Measurements from ENCODE around the gene FRAS1.
"Not testable (repeated sequence)": the region's sequence is repeated elsewhere in the genome, so short reads cannot be mapped to it uniquely, and the experiment has no call there.

The FRAS1 gene

GRCh38 chr4:78059524-78059889 is 2.4 kb downstream of the FRAS1 start:
- DNase-seq, result peak; percentile 68

GRCh38 chr4:78059938-78060337 is 2.8 kb downstream of the FRAS1 start:
- DNase-seq, result no peak

DNA sequence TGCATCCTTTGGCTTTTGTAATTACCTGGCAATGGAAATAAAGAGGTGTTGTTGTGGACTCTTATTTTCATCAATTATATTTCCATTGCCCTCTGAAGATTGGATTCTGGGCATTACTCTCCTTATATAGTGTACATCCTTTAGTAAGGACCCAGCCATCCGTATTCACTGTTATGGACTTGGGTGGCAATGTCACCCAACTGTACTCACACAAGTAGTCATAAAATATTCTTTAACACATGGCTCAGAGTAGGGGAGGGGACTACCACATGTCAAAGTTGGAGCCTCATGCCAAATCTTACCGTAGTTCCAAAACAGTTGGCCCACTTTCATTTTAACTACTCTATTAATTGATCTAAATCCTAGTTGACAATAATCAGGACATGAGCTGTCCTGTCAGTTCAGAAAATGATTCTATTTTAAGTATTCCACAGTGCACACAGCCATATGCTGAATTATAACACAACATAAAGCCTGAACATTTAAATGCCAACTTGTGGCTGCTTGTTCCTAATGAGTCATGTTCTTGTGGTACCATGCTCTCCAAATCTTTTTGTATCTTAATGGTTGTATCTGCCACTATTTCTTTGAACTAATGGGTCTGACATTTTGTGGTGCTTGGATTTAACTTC is 4.9 kb downstream of the FRAS1 start:
- DNase-seq, result no peak

DNA sequence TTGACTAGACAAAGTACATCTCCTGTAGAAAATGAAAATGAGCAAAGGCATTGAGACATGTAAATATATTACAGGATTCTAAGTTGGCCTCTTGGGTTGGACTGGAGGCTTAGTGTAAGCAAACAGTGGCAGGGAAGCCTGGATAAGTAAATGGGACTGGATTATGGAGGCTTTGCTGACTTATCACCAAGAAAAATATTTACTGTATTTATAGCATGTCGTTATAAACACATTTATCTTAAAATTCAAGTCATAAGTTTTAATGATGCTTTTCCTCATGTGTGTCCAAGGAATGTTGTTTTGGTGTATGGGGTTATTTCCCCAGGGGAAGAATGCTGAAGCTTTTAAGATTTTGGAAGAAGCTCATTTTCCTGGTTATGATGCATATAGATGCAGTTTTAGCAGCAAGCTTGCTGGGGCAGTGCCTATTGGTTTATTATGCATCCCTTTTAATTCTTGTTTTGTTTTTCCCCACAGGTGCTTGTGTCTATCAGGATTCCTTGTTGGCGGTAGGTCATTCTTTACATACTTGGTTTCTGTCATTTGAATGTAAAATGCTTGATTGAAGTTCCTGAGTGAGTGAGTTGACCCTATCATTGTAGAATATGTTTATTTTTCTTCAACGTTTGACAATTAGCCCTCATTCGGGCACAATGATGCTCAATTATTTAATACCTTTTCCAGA is 8.5 kb downstream of the FRAS1 start:
- no peak for DNase-seq

DNA sequence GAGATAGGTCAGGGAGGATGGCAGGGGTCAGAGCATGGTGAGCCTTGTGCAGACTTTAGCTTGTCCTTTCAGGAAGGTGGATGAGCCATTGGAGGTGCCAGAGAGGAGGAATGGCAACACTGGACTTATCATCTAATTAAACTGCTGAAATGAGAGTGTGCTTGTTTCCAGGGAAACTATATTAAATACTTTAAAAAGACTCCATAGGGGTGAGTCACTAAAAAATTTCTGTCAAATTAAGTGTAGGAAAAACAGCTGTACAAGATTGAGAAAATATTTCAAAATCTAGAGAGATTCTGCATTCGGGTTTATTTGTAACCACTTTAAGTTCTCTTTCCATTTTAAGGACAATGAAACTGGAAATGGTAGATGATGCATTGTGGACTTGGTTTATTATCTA is 11.4 kb downstream of the FRAS1 start:
- DNase-seq, result no peak

- DNase-seq, result no peak
Observed at GRCh38 chr4:78069319-78069718, 12.2 kb downstream of the FRAS1 start.

DNA sequence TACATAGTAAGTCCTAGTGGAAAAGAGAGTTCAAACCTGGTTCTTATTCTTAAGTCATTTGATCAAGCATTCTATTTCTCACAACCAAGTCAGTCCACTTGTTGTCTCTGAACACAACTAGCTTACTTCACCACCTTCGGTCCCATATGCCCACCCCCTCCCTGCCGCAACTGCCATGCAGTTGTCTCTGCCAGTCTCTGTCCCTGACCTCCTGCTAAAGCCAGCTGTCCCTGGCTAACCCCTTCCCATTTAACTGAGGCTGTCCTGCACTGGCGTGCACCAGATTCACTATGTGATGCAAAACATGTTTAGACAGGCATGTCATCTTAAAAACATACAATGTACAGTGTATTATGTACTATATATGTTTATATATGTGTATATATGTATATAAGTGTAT is 12.7 kb downstream of the FRAS1 start:
- no peak for DNase-seq

GRCh38 chr4:78070731-78071282 is 13.7 kb downstream of the FRAS1 start:
- DNase-seq, result no peak

- DNase-seq, result no peak
Observed at GRCh38 chr4:78074759-78075158, 17.6 kb downstream of the FRAS1 start.

GRCh38 chr4:78075986-78076385 is 18.9 kb downstream of the FRAS1 start:
- no peak for DNase-seq

DNA sequence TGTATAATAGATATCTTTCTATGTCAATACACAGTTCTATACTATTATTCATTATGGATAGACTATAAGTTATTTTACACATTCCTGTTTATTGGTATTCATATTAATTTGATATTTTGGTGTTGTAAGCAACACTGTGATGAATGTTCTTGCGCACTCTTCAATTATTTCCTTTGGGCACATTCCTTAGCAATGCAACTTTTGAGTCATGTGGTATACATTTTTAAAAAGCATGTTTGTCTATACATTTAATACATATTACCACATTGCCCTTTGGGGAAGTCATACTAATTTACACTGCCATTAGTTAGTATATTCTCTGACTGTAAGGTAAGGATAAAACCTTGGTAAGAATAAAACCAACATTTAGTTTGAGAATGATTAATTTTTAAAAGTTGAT is 21.0 kb downstream of the FRAS1 start:
- DNase-seq, result no peak

DNA sequence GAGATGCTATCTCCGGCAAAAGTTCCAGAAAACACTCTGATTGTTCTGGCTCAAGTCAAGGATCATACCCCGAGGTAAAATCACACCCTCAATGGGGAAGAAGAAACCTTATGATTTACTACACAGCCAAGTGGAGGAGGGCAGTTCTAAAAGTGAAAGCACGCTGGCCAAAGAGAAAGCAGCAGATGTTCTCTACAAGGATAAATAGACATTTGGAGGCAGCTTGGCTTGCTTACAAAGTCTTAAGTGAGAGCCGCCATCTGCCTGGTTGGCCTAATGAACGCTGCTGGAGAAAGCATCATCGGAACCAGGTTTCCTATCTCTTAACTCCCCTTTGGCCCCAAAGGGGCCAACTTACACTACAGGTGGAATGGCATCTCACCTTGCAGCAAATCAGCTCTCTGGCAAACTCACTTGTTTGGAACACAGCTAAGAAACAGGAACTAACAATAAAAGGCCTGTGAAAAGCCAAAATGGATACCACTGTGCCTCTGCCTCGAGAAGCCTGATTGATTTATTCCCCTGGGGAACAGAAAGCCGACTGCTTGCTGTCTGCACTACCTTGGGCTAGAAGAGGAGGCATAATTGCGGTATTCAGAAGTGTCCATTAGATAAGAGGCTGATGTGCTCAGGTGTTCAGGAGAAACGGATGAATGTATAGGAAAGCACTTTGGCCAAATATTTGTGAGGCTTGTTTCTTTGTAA is 22.8 kb downstream of the FRAS1 start:
- DNase-seq, result no peak

DNA sequence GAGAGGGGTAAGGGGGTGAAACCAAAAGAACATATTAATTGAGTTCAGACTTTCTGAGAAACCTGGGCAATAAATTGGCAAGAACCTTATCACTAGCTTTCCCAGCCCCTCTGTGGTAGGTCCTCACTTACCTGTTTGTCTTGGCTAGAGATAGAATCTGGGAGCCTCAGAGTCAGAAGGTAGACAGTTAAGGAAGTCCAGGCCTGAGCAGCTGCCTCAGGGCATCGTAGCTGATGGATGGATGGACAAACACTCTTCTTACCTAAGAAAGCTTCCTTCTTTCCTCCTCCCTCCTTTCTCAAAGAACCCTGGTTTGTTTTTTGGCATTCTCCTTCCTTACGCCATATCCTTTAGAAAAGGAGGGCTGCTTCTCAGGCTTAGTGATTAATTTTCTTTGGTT is 24.4 kb downstream of the FRAS1 start:
- DNase-seq, result no peak

DNA sequence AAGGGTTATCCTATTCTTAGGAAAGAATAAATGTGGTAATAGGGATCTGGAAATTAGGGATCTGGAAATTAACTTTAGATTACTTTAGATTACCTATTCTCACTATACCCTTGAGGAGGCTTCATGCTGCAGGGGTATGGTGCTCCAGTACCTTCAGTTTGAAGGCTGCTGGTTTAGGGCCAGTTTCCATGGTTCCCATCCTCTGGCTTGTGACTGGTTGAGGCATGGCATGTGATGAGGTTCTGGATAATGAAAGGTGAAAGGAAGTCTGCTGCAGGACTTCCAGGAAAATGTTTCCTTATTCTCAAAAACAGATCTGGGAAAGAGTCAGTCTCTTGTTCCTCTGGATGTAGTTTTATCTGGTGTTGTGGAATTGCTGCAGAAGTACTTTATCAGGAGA is 25.9 kb downstream of the FRAS1 start:
- DNase-seq, result no peak

DNA sequence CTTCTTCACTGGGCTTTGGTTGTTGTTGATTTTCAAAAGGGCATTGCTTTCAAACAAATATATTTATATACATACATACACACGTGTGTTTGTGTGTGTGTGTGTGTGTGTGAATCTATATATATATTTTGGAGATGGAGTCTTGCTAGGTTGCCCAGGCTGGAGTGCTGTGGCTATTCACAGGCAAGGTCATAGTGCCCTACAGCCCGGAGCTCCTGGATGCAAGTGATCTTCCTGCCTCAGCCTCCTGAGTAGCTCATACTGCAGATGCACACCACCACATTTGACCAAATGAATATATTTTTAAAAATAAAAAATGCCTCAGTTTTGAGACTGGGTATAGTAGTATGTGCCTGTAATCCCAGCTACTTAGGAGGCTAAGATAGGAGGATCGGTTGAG is 34.4 kb downstream of the FRAS1 start:
- no peak for DNase-seq

DNA sequence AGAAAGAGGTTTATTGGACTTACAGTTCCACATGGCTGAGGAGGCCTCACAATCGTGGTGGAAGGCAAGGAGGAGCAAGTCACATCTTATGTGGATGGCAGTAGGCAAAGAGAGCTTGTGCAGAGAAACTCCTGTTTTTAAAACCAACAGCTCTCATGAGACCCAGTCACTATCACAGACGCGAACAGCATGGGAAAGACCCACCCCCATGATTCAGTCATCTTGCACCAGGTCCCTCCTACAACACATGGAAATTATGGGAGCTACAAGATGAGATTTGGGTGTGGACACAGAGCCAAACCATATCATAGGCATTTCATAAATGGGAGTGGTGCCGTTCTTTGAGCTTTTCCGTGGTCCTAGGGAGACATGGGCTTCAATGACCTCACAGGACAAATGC is 35.2 kb downstream of the FRAS1 start:
- DNase-seq, result not testable (repeated sequence)

DNA sequence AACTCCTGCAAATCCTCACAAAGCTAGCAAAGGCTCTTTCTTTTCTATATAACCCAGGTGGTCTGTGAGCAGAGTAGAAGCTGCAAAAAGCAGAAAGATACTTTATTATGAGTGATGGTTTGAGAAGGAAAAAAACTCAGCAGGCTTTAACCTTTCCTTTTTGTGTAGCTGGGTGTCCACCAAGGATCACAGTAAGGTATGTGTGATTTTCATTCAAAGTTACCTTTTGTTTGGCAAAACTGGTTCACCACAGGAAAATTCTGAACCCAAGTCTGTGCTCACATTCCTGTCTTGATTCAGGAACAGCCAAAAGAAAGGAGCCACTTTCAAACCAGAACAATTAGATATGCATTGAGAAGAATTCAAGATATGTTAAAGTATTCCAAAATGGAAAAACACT is 35.7 kb downstream of the FRAS1 start:
- no peak for DNase-seq

GRCh38 chr4:78095081-78095480 is 38.0 kb downstream of the FRAS1 start:
- DNase-seq, result no peak

GRCh38 chr4:78099058-78099457 is 41.9 kb downstream of the FRAS1 start:
- no peak for DNase-seq

- no peak for DNase-seq
Observed at GRCh38 chr4:78100060-78100459, 42.9 kb downstream of the FRAS1 start.

DNA sequence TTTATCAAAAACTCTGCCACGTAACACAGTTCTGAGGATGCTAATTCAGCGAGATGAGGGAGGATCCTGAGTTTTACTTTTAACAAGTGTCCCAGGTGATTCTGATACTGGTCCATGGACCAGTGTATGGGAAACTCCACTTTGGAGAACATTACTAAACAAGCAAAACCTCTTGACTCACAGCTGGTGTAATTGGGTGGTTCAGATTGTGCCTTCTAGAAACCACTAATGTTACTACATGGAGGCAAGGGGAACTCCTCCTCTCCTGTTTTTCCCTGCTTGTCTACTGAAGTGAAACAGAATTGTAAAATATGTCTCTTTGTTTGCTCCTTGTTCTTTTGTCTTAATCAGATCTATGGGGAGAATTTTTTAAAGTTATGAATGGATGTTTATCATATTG is 62.6 kb downstream of the FRAS1 start:
- no peak for DNase-seq

GRCh38 chr4:78120144-78120880 is 63.2 kb downstream of the FRAS1 start:
- DNase-seq, result no peak

- DNase-seq, result no peak
Observed at GRCh38 chr4:78121338-78121904, 64.3 kb downstream of the FRAS1 start.

Measured in kidney glomerular epithelial cell (primary cell).